OCI-LY3 (cell line): ENCODE measurements around the gene ALOXE3.

ENCODE experiments used
- H2AFZ ChIP-seq: fragments of 200-600, 300-600 bp; shearing (Covaris generic); 2 replicates; pipeline ENCODE4 v1.6.0; 2014; ENCODE audit warnings: antibody characterized with exemption, low read depth, low read length
- H3K27ac ChIP-seq: fragments of 200-600, 300-600 bp; sonication (generic); 2 replicates; pipeline ENCODE4 v1.5.1; 2014; ENCODE audit warnings: mild to moderate bottlenecking, low read length, moderate library complexity, mixed read lengths
- H3K27me3 ChIP-seq: fragments of 200-600, 300-600 bp; sonication (generic); 2 replicates; pipeline ENCODE4 v1.6.1; 2014; ENCODE audit warnings: low read depth, low read length, mixed read lengths
- H3K36me3 ChIP-seq: fragments of 200-600, 300-600 bp; sonication (generic); replicated peaks from 2 replicates; pipeline ENCODE3; 2014; ENCODE audit warnings: low read depth, low read length, mixed read lengths
- H3K4me1 ChIP-seq: fragments of 300-600, 200-600 bp; sonication (generic); 2 replicates; pipeline ENCODE4 v1.6.1; 2014; ENCODE audit warnings: low read length, mixed read lengths
- H3K4me2 ChIP-seq: fragments of 200-600, 300-600 bp; sonication (generic); 2 replicates; pipeline ENCODE4 v1.6.1; 2014; ENCODE audit warnings: low read length, mixed read lengths
- H3K4me3 ChIP-seq: fragments of 300-600, 200-600 bp; sonication (generic); 2 replicates; pipeline ENCODE4 v1.5.1; 2014; ENCODE audit warnings: antibody characterized with exemption, mild to moderate bottlenecking, low read length, moderate library complexity
- H3K79me2 ChIP-seq: fragments of 300-600, 200-600 bp; shearing (Covaris generic); 2 replicates; pipeline ENCODE4 v1.6.1; 2014; ENCODE audit warnings: mild to moderate bottlenecking, low read length, mixed read lengths
- H3K9ac ChIP-seq: fragments of 300-600, 200-600 bp; shearing (Covaris generic); 2 replicates; pipeline ENCODE4 v1.6.0; 2014; ENCODE audit warnings: mild to moderate bottlenecking, low read length, moderate library complexity
- H3K9me3 ChIP-seq: fragments of 200-600, 300-600 bp; shearing (Covaris generic); 2 replicates; pipeline ENCODE4 v1.6.1; 2014; ENCODE audit warnings: low read length, mixed read lengths; ENCODE audit not compliant: insufficient read depth
- H4K20me1 ChIP-seq: fragments of 200-600, 300-600 bp; sonication (generic); 2 replicates; pipeline ENCODE4 v1.6.1; 2016; ENCODE audit warnings: low read length, mixed read lengths; ENCODE audit not compliant: insufficient read depth
- CTCF ChIP-seq: fragments of 200-600, 300-600 bp; sonication (generic); IDR thresholded peaks from 2 replicates; pipeline ENCODE4 v1.5.1; 2014; ENCODE audit warnings: antibody characterized with exemption, low read length, low read depth
- EZH2phosphoT487 ChIP-seq: fragments of 200-600 bp; shearing (Covaris generic); IDR thresholded peaks from 2 replicates; pipeline ENCODE4 v1.6.1; 2018; ENCODE audit warnings: antibody characterized with exemption, mixed run types, low read depth

Gene ALOXE3

GRCh38 chr17:8155231-8155995, 37.1 kb upstream of the ALOXE3 start:
- H3K9me3 ChIP-seq: no peaks in the 10 kb centered on the region
- H2AFZ ChIP-seq: no peak overlapping the region
- H3K4me1 ChIP-seq: peaks cover 23% of the 10 kb centered on the region
- H3K27me3 ChIP-seq: no peaks in the 10 kb centered on the region
- H3K27ac ChIP-seq: no peak overlapping the region
- H3K9ac ChIP-seq: peak overlapping the region; percentile 17; the same call in 1 of the 2 replicates
- peaks cover 7% of the 10 kb centered on the region for H3K36me3 ChIP-seq
- peak overlapping the region; percentile 84 for H3K4me3 ChIP-seq
- TF ChIP-seq EZH2phosphoT487 (no peak), CTCF (no peak)
- H3K4me2 ChIP-seq: peak overlapping the region; percentile 83
- no peaks in the 10 kb centered on the region for H4K20me1 ChIP-seq
- peaks cover 16% of the 10 kb centered on the region; the same call in 1 of the 2 replicates for H3K79me2 ChIP-seq

GRCh38 chr17:8154608-8155155, 36.4 kb upstream of the ALOXE3 start:
- Histone ChIP-seq H3K79me2 (peaks cover 12% of the 10 kb centered on the region; the same call in 1 of the 2 replicates), H3K27ac (no peak overlapping the region), H2AFZ (no peak overlapping the region), H4K20me1 (no peaks in the 10 kb centered on the region), H3K4me3 (peak overlapping the region; percentile 49; the same call in 1 of the 2 replicates), H3K9me3 (no peaks in the 10 kb centered on the region), H3K4me2 (peak overlapping the region; percentile 83), H3K36me3 (peaks cover 5% of the 10 kb centered on the region), H3K27me3 (no peaks in the 10 kb centered on the region), H3K9ac (no peak overlapping the region), H3K4me1 (peaks cover 23% of the 10 kb centered on the region)
- TF ChIP-seq EZH2phosphoT487 (no peak), CTCF (no peak)

- Histone ChIP-seq H4K20me1 (no peaks in the 10 kb centered on the region), H3K79me2 (peaks cover 9% of the 10 kb centered on the region; the same call in 1 of the 2 replicates), H3K9ac (no peak overlapping the region), H3K4me2 (peak overlapping the region; percentile 49), H3K27ac (no peak overlapping the region), H3K4me1 (peaks cover 23% of the 10 kb centered on the region), H3K36me3 (peaks cover 3% of the 10 kb centered on the region), H3K9me3 (no peaks in the 10 kb centered on the region), H3K4me3 (peak overlapping the region; percentile 49), H3K27me3 (no peaks in the 10 kb centered on the region), H2AFZ (no peak overlapping the region)
- TF ChIP-seq CTCF (no peak), EZH2phosphoT487 (no peak)
These were observed 35.8 kb upstream of the ALOXE3 start for GRCh38 chr17:8153957-8154607.

- H3K4me3 ChIP-seq: no peak overlapping the region
- no peaks in the 10 kb centered on the region for H4K20me1 ChIP-seq
- H3K9me3 ChIP-seq: no peaks in the 10 kb centered on the region
- peaks cover 2% of the 10 kb centered on the region for H3K36me3 ChIP-seq
- no peaks in the 10 kb centered on the region for H3K27me3 ChIP-seq
- TF ChIP-seq CTCF (no peak), EZH2phosphoT487 (no peak)
- H3K79me2 ChIP-seq: peaks cover 9% of the 10 kb centered on the region; the same call in 1 of the 2 replicates
- H3K4me1 ChIP-seq: peaks cover 22% of the 10 kb centered on the region
- no peak overlapping the region for H2AFZ ChIP-seq
- H3K27ac ChIP-seq: no peak overlapping the region
- H3K4me2 ChIP-seq: no peak overlapping the region
- H3K9ac ChIP-seq: no peak overlapping the region
These were observed 35.2 kb upstream of the ALOXE3 start for GRCh38 chr17:8153525-8153956.
